NOMO-1 (cell line): Measurements from ENCODE around the gene POLR2C.
A peak's percentile ranks its signal among the peaks of the same experiment; 100 is the strongest.
"Not testable (repeated sequence)": the region's sequence is repeated elsewhere in the genome, so short reads cannot be mapped to it uniquely, and the experiment has no call there.

Source experiments
- DNase-seq, 2 experiments: peaks; one replicate each; lab custom pipeline; 2025; ENCODE audit not compliant: unreplicated experiment in 2 of 2; lab: John Stamatoyannopoulos, UW

The POLR2C gene

DNA sequence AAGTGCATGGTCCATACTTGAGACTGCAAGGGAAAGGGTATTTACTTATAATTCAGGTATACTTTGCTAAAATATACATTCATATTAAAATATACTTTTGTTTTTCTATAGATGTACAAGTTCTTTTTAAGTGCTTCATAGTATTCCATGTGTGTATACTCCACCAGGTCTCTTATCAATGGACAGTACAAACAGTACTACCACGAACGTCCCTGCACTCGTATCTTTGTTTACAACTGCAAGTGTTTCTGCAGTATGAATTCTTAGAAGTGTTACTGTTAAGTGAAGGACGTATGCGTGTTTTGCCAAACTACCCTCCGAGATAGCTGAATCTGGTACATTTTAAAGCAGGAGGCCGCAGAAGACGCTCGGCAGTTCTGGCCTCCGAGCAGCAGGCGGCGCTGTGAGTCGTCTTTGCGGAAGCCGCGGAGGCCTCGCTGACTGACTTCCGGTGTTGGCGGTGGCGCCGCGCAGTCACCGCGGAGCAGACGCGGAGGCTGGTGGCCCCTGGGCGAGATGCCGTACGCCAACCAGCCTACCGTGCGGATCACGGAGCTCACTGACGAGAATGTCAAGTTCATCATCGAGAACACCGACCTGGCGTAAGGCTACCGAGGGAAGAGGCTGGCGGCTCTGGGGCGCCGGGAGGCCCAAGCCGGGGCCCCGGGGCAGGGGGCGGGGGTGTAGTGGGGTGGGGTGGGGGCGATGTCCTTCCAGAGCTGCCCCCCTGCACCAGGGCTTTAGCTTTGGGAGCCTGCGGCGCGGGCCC, at the start of gene POLR2C:
TSS of gene POLR2C (plus strand) at position 471 of the 769 bp plus-strand sequence. CDS start at position 517, 46 bp downstream.
- peak; percentile 81 to 89 for DNase-seq

DNA sequence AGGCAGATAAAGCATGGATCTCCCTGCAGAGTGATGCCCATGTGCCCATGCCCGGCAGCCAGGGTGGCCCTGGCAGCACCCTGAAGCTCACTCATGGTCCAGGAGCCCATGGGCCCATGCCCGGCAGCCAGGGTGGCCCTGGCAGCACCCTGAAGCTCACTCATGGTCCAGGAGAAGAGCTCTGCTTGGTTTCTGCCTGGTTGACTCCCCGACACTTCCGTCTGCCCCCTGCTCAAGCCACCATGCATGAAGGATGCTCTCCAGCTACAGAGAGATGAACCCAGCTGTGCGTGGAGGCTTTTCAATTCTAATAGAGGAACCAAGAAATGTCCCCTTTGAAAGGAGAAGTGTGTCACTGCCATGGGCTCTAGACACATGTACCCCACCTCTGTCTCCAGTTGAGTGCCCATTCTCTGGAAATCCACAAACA, 49.2 kb upstream of the POLR2C start:
- DNase-seq = peak in 1 of 2 experiments; percentile 11

DNA sequence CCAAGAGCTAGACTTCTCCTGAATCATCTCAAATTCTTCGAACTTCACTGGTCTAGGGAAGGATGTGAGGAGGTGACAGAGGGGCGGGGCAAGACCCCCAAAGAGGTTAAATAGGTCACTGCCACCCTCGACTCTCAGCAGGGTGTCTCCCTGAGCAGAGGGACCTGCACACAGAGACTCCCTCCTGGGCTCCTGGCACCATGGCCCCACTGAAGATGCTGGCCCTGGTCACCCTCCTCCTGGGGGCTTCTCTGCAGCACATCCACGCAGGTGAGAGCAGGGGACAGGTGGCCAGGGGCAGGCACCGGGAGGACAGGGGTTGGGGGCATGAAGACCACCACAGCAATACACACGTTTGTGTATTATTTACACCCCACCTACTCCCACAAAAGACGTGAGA, 48.7 kb upstream of the POLR2C start:
- no peak for DNase-seq

DNA sequence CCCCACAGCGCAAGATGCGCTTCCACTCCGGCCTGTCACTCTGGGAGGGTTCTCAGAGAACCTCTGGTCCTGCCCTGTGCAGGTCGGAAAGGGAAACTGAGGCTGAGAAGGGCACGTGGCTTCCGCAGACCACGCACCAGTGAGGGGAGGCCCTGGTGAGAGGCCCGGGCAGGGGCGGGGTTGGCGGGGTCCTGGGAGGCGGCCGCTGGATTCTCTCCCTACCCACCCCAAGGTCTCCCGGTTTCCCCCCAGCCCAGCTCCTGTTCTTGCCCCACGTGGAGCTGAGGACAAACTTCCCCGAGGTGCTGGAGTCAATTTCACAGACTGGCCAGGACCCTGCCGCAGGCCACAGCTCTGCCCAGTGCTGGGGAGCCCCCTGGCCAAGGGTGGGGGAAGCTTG, 46.4 kb upstream of the POLR2C start:
- no peak for DNase-seq

DNA sequence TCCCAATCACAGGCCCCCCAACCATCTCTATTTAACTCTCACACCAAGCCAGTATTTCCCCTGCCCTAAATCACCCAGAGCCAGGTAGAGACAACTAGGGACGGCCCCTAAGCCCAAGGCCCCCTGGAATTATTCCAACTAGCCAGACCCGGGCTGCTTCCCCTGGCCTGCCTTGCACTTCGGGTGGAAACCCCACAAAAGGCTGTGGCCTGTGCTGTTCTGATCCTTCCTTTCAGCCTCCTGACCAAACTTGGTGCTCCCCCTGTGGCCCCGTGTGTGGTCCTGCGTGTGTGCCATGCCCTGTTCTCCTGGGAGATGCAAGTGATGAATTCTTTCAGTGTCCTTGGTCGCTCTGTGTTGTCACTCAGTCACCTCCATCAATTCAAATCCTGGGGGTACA, 43.0 kb upstream of the POLR2C start:
- no peak for DNase-seq

DNA sequence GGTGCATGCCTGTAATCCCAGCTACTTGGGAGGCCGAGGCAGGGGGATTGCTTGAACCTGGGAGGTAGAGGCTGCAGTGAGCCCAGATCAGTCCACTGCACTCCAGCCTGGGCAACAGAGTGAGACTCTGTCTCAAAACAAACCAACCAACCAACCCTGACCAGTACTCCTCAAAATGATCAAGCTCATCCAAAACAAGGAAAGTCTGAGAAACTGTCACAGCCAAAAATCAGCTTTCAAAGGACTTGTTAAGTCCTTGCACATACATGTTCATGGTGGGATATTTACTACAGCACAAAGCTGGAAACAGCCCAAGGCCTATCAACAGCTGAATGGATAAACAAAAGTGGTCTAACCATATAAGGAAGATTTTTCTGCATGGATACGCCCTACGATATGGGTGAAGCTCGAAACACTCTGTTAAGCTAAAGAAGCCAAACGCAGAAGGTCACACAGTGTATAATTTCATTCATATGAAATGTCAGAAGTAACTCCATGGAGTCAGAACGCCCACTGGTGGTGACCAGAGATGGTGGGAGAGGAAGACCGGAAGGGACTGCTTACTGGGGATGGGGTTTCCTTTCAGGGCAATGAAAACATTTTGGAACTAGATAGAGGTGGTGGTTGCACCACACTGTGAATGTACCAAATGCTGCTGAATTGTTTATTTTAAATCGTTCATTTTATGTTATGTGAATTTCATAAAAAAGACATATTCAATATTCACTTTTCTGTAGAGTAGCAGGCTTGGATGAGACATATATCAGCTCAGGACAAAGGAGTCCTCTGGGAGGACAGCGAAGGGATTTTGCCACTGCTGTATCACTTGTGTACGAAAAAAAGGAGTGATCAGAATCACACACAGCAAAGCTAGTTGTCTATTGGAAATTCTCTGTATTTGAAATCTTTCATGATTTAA, 40.2 kb upstream of the POLR2C start:
- DNase-seq = peak in 1 of 2 experiments; percentile 39

DNA sequence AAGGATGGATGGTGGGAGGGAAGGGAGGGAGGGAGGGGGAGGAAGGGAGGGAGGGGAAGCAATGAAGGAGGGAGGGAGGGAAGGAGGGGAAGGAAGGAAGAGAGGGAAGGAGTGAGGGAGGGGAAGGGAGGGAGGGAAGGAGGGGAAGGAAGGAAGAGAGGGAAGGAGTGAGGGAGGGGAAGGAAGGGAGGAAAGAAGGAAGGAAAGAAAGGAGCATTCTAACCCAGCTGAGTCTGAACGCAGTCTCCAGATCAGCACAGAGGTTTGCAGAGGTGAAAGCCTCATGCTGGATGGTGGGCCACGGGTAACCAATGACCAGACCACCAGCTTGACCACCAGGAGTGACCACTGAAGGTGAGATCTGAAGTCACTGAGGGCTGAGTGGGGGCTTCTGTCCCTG, 39.3 kb upstream of the POLR2C start:
- DNase-seq = no peak

DNA sequence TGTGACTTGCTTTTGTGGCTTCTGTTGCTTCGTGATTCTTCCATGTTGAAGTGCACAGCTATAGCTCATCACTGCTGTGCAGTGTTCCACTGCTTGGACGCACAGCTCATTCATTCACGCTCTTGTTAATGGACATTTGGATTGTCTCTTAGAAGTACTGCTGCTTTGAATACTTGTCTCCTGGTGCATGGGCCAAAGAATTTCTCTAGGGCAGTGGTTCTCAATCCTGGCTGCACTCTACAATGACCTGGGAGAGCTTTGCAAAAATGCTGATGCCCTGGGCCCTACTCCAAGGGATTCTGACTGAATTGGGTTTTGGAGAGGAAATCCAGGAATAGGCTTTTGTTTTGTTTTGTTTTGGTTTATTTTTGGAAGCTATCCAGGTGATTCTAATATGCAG, 37.9 kb upstream of the POLR2C start:
- DNase-seq = no peak

DNA sequence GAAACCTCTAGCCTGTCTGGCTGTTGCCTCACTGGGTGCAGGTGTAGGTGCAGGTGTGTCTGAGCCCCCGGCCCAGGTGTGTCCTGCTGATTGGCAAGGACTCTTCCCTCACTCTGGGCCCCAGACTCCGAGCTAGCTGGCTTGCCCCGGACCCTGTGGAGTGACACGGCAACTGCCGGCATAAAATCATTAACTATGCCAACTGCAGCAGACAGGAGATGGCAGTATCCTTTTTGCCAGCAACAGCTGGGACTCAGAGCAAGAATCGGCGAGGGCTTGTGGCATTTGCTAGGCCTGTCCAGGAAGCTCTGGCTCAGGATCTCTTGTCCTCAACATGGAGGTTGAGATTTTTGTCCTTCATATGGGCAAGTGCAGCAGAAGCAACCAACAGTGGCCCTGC, 36.1 kb upstream of the POLR2C start:
- DNase-seq = no peak

DNA sequence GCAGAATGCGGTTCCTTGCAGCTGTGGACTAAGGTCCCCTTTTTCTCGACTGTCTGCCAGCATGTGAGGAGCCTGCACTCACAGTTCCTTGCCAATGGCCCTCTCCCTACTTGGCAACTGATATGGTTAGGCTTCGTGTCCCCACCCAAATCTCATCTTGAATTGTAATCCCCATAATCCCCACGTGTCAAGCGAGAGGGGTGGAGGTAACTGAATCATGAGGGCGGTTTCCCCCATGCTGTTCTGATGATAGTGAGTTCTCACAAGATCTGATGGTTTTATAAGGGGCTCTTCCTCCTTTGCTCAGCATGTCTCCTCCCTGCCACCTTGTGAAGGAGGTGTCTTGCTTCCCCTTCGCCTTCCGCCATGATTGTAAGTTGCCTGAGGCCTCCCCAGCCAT, 35.2 kb upstream of the POLR2C start:
- DNase-seq = no peak

DNA sequence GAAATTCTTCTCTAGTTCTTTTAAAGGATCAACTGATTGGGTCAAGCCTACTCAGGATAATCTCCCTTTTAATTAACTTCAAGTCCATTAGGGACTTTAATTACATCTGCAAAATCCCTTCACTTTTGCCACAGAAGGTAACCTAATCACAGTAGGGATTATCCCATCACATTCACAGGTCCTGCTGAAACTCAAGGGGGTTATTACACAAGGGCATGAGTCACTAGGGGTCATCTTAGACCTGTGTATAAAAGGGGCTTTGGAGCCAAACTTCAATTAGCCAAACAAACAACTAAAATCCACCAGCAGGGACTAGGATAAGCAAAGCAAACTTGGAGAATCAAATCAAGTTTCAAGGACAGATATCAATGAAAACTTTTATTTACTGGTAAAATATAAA, 34.7 kb upstream of the POLR2C start:
- no peak for DNase-seq

DNA sequence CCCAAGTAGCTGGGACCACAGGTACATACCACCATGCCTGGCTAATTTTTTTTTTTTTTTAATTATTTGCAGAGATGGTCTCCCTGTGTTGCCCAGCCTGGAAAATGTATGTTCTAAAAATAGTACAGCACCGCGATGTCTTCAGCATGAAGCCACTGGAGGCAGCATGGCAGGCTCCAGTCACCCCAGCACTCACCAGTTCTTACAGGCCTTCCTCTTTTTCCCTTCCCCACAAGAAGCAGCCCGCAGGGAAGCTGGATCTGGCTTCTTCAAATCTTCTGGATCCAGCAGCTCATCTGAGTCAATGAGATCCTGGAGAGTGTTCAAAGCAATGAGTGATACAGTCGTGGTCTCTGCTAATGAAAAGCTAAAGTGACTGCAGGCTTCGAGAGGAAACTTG, 31.5 kb upstream of the POLR2C start:
- no peak for DNase-seq

DNA sequence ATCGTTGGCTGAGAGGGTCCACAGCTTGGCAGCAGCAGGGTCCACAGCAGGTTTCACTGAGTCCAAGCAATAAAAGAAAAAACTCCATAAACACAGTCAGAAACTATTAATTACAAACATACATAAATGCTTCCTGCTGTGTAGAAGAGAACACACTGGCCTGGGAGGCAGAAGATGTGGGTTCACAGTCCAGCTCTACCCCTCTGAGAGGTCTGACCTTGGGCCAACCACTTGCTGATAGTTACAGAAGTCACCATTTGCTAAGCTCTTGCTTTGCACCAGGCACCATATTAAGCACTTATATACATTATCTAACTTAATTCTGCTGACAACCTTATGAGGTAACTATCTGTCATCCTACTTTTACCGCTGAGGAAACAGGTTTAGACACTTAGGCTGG, 30.0 kb upstream of the POLR2C start:
- DNase-seq = no peak

DNA sequence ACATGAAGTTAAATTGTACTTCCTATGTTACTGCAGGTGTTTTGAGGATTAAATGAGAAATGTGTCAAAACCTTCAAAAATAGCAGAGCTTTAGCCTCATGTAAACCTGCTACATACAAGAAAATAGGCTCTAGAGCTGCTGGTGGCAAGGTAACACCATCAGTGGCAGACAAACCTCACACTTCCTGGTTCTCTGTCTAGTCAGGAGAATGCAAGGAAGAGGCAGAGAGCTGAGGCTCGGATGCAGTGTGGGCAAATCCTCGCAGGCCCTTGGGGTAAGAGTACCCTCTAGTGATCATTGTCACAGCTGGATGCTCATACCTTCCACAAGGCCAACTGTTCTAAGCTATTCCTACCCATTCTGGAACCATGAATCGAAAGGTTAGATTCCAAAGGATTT, 29.5 kb upstream of the POLR2C start:
- DNase-seq = no peak

DNA sequence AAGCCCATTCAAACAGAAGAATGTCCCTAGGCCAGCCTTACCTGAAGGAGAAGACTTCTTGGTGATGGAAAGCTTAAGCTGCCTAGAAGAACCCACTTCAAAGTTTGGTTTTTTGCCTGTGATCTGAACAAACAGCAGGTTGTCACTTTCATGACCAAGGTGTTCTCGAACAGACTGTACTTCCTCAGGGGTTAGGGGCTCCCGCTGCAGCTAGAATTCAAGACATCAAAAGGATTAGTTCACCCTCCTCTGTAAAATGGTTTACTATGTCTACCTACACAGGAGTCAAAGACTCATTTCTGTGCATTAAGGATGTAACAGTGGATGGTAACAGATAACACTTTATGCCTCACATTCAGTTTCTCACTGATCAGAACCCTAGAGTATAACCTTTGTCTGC, 28.5 kb upstream of the POLR2C start:
- no peak for DNase-seq

DNA sequence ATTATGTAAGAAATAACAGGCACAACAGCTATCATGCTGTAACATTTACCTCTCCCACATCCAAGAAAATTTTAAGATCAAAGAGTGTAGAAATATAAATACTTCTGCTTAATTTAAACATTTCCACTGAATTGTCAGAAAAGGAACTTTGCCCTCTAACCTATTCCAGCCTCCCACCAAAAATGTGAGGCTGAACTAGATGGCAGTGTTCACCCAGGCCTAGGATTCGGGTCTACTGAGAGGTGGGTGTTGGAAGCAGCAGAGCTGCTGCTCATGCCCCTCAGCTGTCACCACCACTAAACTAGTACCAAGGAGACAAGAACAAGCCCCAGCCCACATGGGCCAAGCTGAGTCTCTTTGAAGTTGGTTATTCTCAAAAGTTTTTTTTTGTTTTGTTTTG, 26.6 kb upstream of the POLR2C start:
- no peak for DNase-seq

DNA sequence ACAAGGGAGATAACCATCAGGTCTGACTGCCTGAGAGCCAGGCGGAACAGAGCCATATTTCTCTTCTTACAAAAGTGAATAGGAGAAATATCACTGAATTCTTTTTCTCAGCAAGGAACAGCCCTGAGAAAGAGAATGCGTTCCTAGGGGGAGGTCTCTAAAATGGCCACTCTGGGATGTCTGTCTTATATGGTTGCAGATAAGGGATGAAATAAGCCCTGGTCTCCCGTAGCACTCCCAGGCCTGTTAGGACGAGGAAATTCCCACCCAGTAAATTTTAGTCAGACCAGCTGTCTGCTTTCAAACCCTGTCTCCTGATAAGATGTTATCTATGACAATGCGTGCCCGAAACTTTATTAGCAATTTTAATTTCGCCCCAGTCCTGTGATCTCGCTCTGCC, 22.5 kb upstream of the POLR2C start:
- DNase-seq = not testable (repeated sequence)

DNA sequence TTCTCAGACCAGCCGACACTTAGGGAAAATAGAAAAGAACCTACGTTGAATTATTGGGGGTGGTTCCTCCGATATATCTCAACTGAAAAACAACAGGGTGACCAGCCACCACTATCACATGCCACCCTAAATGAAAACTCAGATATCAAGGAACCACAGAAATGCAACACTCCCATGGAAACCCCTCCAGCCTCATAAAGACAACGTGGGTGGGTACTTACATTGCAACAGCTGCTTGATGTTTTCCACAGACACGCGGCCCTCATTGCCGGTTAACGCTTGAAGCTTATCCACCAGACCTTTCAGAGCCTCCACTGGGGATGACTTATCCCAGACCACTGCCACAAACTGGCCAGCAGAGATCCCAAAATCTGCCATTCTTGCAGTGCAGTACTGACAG, 21.9 kb upstream of the POLR2C start:
- DNase-seq = not testable (repeated sequence)

DNA sequence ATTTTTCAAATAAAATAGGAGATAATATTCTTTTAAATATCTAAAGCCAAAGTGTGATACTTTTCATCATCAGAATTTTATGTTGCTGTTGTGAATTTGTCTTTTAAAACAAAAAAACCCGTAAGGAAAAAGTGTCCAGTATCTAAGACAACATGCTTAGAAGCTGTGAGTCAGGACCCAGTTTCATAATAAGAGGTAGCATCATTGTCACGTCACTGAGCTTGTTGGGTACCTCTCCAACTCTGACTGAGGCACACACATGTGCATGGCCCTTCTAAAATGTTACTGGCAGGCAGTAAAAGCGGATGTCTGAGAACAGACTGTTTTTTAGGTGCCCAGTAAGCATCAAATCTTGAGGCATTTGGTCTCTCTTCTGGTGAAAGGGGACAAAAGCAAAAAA, 17.8 kb upstream of the POLR2C start:
- no peak for DNase-seq

DNA sequence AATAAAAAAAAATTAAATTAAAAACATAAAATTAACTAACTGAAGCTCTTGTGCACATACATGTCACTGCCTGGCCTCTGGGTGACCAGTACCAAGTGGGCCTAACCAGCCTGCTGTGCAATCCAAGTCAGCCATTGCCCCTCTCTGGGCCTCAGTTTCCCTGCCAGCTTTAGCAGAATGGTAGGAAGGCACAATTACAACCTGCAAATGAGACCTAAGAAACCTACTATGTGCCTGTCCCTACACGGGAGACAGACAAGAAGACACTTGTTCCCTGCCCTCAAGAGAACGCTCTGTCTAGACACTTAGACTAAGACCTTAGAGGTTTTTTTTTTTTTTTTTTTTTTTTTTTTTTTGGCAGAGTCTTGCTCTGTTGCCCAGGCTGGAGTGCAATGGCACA, 17.0 kb upstream of the POLR2C start:
- DNase-seq = no peak

DNA sequence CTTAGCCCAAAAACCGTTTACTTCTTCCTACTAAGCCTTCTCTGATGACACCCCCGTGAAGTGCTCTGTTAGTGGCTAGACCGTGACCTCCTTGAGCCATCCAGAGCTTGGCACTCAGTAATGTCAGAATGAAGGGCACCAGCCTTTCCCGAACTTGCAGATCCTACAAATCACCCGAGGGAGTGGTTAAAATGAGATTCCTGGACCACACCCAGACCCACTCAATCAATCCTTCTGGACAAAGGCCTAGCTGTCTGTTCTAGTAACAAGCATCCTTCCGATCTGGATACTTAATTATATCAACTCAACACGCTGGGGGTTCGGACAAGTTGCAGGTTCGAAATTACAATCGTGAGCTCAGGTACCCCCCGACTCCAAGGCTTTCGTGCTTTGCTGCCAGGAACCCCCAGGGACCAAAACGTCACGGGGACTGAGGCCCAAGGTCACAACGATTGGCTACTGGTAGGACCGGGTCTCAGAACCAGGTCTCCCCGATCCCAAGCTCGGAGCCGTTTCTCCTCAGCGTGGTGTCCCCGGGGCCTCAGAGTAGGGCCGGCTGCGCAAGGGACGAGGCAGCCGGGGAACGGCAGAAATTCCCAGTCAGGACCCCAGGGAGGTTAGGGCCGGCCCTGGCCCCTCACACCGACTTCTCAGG, 15.8 kb upstream of the POLR2C start:
- DNase-seq = peak in 1 of 2 experiments; percentile 20
